Activated T-helper 17 cell treated with anti-CD3 and anti-CD28 coated beads, Interleukin-2, amount 50 U/mL, for 72 hours (primary cell): ENCODE data around the gene ARPP21. TPM values are rescaled to one million over a fixed set of nuclear protein-coding genes. Genes with fewer than 3 reads are reported as not detected.
"Not testable (repeated sequence)": the region's sequence is repeated elsewhere in the genome, so short reads cannot be mapped to it uniquely, and the experiment has no call there.

Experiments used
- ATAC-seq: fragments of 150-1000 bp; cut with Tn5 transposase; replicated peaks from 2 replicates; pipeline ENCODE4 v1.10.0; 2021; ENCODE audit warnings: mild to moderate bottlenecking, moderate library complexity
- H3K27ac Mint-ChIP-seq: one replicate; pipeline ENCODE4 v1.8.0; 2022; ENCODE audit warnings: mixed read lengths
- H3K27me3 Mint-ChIP-seq: one replicate; pipeline ENCODE4 v1.8.0; 2022; ENCODE audit warnings: mixed read lengths
- H3K36me3 Mint-ChIP-seq: one replicate; pipeline ENCODE4 v1.8.0; 2022; ENCODE audit warnings: low read depth, mild to moderate bottlenecking, mixed read lengths
- H3K4me1 Mint-ChIP-seq: one replicate; pipeline ENCODE4 v1.8.0; 2022; ENCODE audit warnings: mixed read lengths
- H3K4me3 Mint-ChIP-seq: one replicate; pipeline ENCODE4 v1.8.0; 2022; ENCODE audit warnings: mild to moderate bottlenecking, mixed read lengths
- H3K9me3 Mint-ChIP-seq: one replicate; pipeline ENCODE4 v1.8.0; 2022; ENCODE audit warnings: mixed read lengths
- total RNA-seq, 2 donors: library from RNA; stranded (reverse); gene quantifications; one replicate each; pipeline ENCODE4 v1.2.3, GENCODE V29; 2022

The ARPP21 gene
- not detected for total RNA-seq

DNA sequence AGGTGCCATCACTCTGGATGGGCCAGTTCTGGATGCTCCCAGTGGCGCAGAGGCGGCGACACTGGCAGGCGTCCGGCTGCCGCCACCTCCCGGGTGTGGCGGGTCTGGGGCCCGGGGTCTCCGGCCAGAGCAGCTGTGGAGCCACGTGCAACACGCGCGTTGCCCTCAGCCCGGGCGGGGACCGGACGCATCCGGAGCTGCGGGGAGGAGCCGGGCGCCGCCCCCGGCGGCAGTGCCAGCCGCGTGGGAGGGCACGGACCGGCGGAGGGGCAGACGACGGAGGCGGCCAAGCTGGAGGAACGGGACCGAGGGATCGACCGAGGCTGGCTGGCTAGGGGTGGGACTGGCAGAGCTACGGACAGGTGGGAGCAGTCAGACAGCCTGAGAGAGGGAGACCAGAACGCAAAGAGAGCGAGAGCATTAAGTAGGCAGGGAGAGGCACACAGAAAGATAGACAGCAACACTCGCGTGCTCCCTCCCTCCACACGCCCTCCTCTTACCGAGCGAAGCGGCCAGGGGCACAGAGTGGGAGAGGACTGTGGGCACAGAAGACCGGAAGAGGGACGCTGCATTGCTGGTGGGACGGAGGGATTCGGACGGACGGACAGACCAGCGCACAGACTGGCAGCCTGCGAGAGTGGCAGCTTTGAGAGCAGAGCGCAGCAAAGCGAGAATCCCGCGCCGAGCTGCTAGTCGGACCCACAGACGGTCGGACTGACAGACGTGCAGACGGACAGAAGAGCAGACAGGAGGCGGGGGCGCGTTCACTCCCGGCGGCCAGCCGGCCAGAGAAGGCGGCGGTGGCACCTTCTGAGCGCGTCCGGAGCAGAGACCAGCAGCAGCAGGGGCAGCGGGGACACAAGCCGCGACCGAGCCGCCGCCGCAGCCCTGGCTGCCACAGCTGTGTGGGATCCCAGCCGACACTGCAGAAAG is at the start of gene ARPP21:
TSS of gene ARPP21 (plus strand) at position 272 of the 933 bp plus-strand sequence. CDS start 42,227 bp downstream, outside the sequence.
- Mint-ChIP-seq H3K36me3 (no peaks in the 10 kb centered on the region), H3K27me3 (peaks cover 23% of the 10 kb centered on the region), H3K4me1 (no peaks in the 10 kb centered on the region), H3K9me3 (peaks cover 4% of the 10 kb centered on the region), H3K27ac (no peak within 1 kb of the TSS), H3K4me3 (no peak within 1 kb of the TSS)
- peak; percentile 11 for ATAC-seq

DNA sequence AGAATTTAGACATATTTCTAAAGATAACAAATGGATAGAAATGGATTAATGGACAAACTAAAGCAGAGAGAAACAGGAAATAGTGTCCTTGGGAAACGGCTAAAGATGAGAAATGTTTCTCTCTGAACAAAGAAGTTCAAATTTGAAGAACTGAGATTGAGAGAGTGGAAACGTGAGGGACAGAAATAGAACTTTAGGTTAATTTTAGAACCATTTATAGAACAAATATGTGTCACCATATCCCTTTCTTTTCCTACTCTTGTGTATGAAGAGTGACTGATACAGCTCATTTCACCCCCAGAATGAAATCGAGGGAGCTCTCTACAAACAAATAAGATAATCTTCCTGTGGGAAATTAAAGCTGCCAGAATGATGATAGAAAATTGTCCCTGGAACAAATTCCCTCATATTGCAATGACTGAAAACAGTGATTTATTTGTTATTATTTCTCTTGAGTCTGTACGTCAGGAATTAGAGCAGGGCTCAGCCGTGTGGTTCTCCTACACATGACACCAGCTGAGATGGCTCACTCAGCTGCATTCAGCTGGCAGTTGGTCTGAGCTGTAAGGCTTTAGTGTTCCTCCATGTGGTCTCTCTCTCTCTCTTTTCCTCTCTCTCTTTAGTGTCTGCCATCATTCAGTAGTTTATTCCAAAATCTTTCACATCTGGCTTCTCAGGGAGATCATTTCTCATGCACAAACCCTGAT is 46.6 kb upstream of the ARPP21 start:
- ATAC-seq = no peak
- Mint-ChIP-seq H3K4me1 (no peaks in the 10 kb centered on the region), H3K36me3 (no peaks in the 10 kb centered on the region), H3K4me3 (no peak overlapping the region), H3K27ac (no peak overlapping the region), H3K27me3 (no peaks in the 10 kb centered on the region), H3K9me3 (peaks cover 5% of the 10 kb centered on the region)

DNA sequence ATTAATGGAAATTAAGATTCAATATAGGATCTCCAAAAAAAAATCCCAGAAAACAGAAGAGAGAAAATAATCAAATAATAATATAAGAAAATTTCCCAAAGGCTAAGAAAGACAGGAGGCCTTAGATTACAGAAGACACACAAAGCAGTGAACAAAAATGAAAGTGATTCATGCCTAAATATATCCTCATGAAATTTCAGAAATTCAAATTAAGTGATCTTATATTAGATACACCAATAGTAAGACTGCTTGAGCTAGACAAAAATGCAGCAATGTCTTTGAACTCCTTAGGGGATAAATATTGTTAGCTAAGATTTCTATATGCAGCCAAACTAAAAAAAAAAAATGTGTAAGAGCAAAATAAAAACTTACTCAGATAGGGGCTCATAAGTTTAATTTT is 44.6 kb upstream of the ARPP21 start:
- Mint-ChIP-seq H3K4me3 (no peak overlapping the region), H3K36me3 (no peaks in the 10 kb centered on the region), H3K9me3 (peaks cover 8% of the 10 kb centered on the region), H3K27me3 (no peaks in the 10 kb centered on the region), H3K4me1 (no peaks in the 10 kb centered on the region), H3K27ac (no peak overlapping the region)
- ATAC-seq = no peak

DNA sequence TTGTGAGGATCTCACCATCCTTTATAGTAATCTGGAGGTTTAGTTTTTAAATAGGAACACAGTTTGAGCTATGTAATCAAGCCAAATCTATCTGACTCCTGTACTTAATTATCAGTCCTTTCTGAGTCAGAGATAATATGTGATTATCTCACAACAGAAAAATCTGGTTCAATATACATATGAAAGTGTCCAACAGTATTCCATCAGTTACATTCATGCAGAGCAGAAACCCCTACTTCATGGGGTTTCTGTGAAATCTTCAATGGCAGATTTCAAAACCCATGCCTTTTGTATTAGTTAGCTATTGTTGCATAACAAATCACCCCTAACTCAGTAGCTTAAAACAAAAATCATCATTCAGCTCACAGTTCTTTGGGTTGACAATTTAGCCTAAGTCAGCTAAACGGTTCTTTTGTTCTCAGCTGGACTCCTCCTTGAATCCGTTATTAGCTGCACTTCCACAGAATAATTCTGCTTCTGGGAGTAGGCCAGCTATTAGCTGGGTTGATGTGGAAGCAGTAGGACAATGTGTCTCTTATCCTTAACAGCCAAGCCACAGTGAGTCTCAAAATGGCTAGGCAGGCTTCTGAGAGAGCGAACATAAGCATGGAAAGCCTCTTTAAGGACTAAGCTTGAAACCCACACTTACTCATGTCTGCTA is 42.9 kb upstream of the ARPP21 start:
- no peaks in the 10 kb centered on the region for H3K27me3 Mint-ChIP-seq
- no peak overlapping the region for H3K27ac Mint-ChIP-seq
- ATAC-seq = no peak
- no peaks in the 10 kb centered on the region for H3K36me3 Mint-ChIP-seq
- peaks cover 8% of the 10 kb centered on the region for H3K9me3 Mint-ChIP-seq
- H3K4me3 Mint-ChIP-seq = no peak overlapping the region
- no peaks in the 10 kb centered on the region for H3K4me1 Mint-ChIP-seq

DNA sequence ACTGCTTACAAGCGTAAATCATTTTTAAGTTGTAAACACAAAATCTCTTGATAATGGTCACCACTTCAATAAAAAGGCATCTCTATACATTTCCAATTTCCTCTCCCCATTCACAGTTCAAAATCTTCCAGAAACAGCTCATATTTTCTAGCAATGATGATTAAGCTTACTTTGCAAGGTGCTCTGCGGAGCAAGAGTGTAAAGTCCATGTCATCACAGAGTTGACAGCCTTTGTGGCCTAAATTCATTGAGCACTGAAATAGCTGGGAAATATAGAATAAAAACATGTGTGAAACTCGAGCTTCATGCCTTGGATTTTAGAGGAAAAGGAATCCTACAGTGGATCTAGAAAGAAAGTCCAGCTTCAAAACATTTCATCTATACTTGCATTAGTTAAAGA is 41.8 kb upstream of the ARPP21 start:
- Mint-ChIP-seq H3K27ac (no peak overlapping the region), H3K4me1 (no peaks in the 10 kb centered on the region), H3K9me3 (peaks cover 13% of the 10 kb centered on the region), H3K4me3 (no peak overlapping the region), H3K36me3 (no peaks in the 10 kb centered on the region), H3K27me3 (no peaks in the 10 kb centered on the region)
- ATAC-seq = no peak

DNA sequence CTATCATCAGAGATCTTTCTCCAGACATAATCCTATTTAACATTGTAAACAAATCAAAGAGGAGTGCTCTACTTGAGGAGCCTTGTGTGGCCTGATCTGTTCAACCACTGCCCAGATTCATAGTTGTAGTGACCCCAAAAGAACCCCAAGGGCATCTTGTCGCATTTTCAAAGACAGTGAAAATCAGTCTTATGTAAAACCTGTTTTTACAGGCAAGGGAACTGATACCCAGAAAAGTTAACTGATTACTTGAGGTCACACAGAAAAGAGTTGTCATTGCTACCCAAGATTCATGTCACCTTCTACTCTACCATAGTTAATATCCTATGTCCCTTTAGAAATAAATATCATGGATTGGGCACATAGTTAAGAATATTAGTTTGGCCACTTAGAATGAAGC is 40.5 kb upstream of the ARPP21 start:
- Mint-ChIP-seq H3K27me3 (no peaks in the 10 kb centered on the region), H3K27ac (no peak overlapping the region), H3K36me3 (no peaks in the 10 kb centered on the region), H3K4me3 (no peak overlapping the region), H3K9me3 (peaks cover 9% of the 10 kb centered on the region), H3K4me1 (no peaks in the 10 kb centered on the region)
- no peak for ATAC-seq

DNA sequence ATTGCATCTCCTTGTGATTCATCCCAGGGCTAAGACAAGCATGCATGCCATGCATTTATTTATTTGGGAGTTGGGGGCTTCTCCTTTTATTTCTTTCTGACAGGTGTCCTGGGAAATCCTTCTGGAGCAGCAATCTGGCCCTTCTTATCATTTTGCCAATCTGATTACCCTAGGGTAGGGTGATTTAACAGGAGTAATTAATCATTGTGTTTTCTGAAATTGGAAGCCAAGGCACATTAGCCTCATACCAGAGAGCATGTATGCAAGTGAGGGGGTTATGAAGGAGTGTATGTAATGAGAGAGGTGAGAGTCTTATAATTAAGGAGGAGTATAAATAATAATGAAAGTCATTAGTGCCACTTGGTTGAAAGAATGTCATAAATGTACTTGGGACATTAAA is 37.4 kb upstream of the ARPP21 start:
- Mint-ChIP-seq H3K27me3 (no peaks in the 10 kb centered on the region), H3K9me3 (peaks cover 14% of the 10 kb centered on the region), H3K4me3 (no peak overlapping the region), H3K36me3 (no peaks in the 10 kb centered on the region), H3K4me1 (no peaks in the 10 kb centered on the region), H3K27ac (no peak overlapping the region)
- ATAC-seq = no peak

DNA sequence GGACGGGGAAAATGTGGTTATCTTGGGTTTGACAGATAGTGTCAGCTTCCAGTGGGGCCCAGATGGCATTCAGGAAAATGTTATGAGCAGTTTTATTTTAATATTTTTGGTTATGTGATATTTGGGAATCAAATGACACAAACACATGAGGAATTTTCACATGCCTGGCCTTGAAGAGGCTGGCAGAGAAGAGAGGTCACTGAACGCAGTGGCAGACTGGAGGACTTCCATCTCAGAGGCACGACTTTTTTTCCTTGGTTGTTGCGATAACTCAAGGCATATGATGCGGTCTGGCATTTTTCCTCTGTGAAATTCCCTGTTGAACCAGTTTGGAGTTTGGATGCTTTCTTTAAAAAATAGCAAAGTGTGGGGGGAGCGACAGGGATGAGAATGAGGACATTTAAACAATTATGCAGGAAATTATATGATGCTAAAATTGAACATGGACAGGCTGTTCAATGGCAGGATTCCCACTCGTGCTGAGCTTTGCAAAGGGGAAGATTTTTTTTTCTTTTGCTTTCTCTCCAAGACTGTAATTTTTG is 36.9 kb upstream of the ARPP21 start:
- no peaks in the 10 kb centered on the region for H3K36me3 Mint-ChIP-seq
- H3K27ac Mint-ChIP-seq = no peak overlapping the region
- H3K9me3 Mint-ChIP-seq = peaks cover 14% of the 10 kb centered on the region
- H3K27me3 Mint-ChIP-seq = no peaks in the 10 kb centered on the region
- ATAC-seq = no peak
- H3K4me3 Mint-ChIP-seq = no peak overlapping the region
- H3K4me1 Mint-ChIP-seq = no peaks in the 10 kb centered on the region

DNA sequence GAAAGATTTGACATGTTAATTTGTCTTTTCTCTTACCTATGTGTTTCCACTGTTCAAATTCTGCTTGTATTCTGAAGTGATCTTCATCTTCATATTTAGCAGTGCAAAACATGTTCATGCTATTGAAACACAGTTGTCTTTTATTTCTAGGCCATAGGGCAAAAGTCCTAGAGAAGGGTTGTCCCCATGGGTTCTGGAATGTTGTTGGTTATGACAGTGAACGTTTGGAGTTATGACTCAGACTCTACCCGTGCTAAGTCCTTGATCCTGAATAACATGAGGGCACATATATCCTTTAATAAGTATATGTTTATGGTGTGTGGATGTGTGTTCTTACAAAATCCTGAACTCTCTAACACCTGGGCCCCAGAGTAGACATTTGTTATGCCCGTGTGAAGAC is 23.0 kb upstream of the ARPP21 start:
- Mint-ChIP-seq H3K4me3 (no peak overlapping the region), H3K4me1 (no peaks in the 10 kb centered on the region), H3K27me3 (no peaks in the 10 kb centered on the region), H3K9me3 (no peaks in the 10 kb centered on the region), H3K27ac (no peak overlapping the region), H3K36me3 (no peaks in the 10 kb centered on the region)
- ATAC-seq = no peak

DNA sequence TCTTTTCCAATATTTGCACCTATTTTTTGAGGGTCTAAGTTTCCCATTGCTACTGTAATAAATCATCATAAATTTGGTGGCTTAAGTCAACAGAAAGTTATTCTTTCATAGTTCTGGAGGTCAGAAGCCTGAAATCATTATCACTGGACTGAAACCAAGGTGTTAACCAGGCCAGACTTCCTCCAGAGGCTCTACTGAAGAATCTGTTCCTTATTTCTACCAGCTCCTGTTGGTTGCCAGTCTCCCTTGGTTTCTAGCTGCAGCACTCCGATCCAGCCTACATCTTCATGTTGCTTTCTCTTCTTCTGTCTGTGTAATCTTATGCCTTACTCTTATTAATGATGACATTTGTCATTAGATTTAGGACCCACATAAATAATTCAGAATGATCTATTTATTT is 22.0 kb upstream of the ARPP21 start:
- ATAC-seq = no peak
- H3K36me3 Mint-ChIP-seq = no peaks in the 10 kb centered on the region
- no peaks in the 10 kb centered on the region for H3K9me3 Mint-ChIP-seq
- H3K27me3 Mint-ChIP-seq = no peaks in the 10 kb centered on the region
- no peak overlapping the region for H3K4me3 Mint-ChIP-seq
- no peak overlapping the region for H3K27ac Mint-ChIP-seq
- no peaks in the 10 kb centered on the region for H3K4me1 Mint-ChIP-seq

DNA sequence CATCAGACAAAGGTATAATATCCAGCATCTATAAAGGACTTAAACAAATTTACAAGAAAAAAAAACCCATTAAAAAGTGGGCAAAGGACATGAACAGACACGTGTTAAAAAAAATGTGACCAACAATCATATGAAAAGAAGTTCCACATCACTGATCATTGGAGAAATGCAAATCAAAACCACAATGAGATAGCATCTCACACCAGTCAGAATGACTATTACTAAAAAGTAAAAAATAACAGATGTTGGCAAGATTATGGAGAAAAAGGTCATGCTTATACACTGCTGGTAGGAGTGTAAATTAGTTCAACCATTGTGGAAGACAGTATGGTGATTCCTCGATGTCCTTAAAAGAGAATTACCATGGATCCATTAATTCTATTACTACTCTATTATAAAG is 19.1 kb upstream of the ARPP21 start:
- not testable (repeated sequence) for H3K27me3 Mint-ChIP-seq, ATAC-seq, H3K36me3 Mint-ChIP-seq, H3K9me3 Mint-ChIP-seq, H3K27ac Mint-ChIP-seq, H3K4me3 Mint-ChIP-seq, H3K4me1 Mint-ChIP-seq

DNA sequence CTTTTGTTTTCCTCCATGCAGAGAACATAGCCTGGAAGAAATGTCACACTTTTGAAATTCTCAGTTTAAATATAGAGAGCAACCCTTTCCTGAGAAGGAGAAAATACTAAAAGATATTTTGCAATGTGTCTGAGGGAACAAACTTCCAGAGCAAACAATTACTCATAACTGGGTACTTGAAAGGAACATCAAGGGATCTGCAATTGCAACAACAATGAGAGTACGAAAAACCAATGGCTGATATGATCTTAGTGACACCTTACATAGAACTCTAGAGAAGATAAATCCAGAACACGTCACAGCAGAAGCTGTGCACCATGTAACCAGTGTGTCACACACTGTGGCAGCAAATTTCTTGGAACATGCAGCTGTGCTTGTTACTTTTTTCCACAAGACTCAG is 14.6 kb upstream of the ARPP21 start:
- Mint-ChIP-seq H3K4me3 (no peak overlapping the region), H3K4me1 (no peaks in the 10 kb centered on the region), H3K36me3 (no peaks in the 10 kb centered on the region), H3K27me3 (no peaks in the 10 kb centered on the region), H3K27ac (no peak overlapping the region), H3K9me3 (peaks cover 5% of the 10 kb centered on the region)
- no peak for ATAC-seq

DNA sequence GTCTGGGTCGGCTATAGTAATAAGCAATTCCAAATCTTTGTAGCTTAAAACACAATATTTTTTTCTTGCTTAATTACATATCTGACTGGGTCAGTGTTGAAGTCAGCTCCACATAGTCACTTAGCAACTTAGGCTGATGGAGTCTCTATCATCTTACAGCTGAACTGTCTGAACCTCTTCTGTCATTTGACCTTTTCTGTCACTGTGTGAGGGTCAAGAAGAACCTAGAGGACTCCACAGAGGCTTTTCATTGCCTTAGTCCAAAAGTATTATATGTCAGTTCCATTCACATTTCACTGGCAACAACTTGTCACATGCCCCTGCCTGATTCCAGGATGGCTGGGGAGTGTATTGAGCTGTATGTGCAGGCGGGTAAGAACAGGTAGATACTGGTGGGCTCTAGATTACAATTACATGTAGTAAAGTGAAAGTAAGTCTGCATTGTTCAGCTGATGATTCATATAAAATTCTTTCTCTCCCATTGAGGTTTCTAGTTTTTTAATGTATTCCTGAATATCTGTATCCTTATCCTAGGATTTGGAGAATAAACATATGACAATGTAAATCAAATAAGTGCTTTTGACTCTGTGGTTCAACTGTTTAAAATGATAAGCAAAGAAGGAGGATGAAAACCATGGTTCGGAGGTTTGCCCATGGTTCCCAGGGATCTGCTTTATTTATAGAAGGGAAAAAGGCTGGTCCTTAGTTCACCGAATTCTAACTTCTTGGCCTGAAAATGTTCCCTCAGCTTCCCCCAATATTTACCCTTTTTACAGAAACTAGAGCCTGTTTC is 5.8 kb upstream of the ARPP21 start:
- no peaks in the 10 kb centered on the region for H3K36me3 Mint-ChIP-seq
- H3K4me1 Mint-ChIP-seq = no peaks in the 10 kb centered on the region
- H3K27ac Mint-ChIP-seq = no peak overlapping the region
- peaks cover 6% of the 10 kb centered on the region for H3K27me3 Mint-ChIP-seq
- H3K9me3 Mint-ChIP-seq = peaks cover 1% of the 10 kb centered on the region
- no peak overlapping the region for H3K4me3 Mint-ChIP-seq
- no peak for ATAC-seq

DNA sequence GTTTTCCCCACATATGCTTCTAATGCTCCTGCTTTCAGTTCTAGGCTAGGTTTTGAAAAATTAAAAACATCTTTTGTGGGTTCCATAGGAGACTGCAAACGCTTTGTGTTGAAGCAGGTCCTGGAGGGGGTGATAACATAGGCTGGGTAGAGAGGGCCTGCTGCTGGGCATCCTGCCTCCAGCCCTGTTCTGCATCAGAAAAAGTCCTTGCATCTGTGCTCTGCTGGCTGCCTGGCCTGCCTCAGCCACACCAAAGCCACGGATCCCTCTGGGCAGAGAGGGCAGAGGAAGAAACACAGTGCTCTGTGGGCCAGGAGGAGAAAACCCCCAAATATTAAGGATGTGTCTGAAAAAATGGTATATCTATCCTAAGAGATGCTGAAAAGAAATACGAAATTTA is 3.9 kb upstream of the ARPP21 start:
- H3K27ac Mint-ChIP-seq = no peak overlapping the region
- no peak for ATAC-seq
- no peaks in the 10 kb centered on the region for H3K36me3 Mint-ChIP-seq
- H3K4me3 Mint-ChIP-seq = no peak overlapping the region
- H3K4me1 Mint-ChIP-seq = no peaks in the 10 kb centered on the region
- peaks cover 4% of the 10 kb centered on the region for H3K9me3 Mint-ChIP-seq
- peaks cover 19% of the 10 kb centered on the region for H3K27me3 Mint-ChIP-seq
